ENCODE measurements around the gene MYRIP.

The MYRIP gene

GRCh38 chr3:39779511-39780230 is 29.7 kb upstream of the MYRIP start:
- TF ChIP-seq, protein P1, sequence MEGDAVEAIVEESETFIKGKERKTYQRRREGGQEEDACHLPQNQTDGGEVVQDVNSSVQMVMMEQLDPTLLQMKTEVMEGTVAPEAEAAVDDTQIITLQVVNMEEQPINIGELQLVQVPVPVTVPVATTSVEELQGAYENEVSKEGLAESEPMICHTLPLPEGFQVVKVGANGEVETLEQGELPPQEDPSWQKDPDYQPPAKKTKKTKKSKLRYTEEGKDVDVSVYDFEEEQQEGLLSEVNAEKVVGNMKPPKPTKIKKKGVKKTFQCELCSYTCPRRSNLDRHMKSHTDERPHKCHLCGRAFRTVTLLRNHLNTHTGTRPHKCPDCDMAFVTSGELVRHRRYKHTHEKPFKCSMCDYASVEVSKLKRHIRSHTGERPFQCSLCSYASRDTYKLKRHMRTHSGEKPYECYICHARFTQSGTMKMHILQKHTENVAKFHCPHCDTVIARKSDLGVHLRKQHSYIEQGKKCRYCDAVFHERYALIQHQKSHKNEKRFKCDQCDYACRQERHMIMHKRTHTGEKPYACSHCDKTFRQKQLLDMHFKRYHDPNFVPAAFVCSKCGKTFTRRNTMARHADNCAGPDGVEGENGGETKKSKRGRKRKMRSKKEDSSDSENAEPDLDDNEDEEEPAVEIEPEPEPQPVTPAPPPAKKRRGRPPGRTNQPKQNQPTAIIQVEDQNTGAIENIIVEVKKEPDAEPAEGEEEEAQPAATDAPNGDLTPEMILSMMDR (IDR thresholded peaks at IDR 0.05; ENCODE audit: low read depth, low read length), result no peak
- DNase-seq (ENCODE audit: extremely low read depth, low read depth), result no peak

DNA sequence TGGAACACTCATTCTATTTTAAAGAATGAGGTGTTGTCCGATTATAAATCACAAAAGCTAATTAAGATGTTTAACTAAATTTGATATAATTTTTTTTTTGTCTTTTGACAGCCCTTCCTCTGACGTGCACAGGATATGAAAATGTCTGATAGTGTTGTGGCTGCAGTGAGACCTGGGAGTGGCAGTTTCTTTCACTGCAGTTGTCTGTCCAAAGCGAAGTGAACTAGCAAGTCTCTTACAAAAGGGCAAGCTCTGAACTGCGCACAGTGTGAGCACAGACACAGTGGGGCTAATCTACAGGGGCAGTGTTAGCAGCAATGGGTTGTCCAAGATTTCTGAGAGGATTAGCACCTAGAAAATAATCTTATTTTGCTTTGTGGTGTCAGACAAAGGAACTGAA is 29.1 kb upstream of the MYRIP start:
- TF ChIP-seq, protein P1 (IDR thresholded peaks at IDR 0.05; ENCODE audit: low read depth, low read length), result no peak
- DNase-seq (ENCODE audit: extremely low read depth, low read depth), result no peak

GRCh38 chr3:39781025-39781424 is 28.4 kb upstream of the MYRIP start:
- TF ChIP-seq, protein P1 (IDR thresholded peaks at IDR 0.05; ENCODE audit: low read depth, low read length), result no peak
- no peak for DNase-seq (ENCODE audit: extremely low read depth, low read depth)

DNA sequence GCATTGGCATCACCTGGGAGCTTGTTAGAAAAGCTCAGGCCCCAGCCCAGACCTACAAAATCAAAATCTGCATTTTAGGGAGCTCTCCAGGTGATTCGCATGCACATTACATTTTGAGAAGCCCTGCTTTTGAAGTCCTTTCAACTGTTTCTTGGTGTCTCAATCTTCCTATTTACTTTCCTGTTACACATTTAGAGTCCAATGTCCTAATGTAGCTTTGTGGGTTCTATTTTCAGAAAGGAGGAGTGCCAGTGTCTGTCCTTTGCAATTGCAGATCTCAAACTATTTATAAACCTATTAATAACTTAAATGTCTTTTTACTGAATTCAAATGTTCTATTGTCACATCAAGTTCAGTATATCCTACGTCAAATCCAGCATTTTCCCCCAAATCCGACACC is 27.8 kb upstream of the MYRIP start:
- TF ChIP-seq, protein P1 (IDR thresholded peaks at IDR 0.05; ENCODE audit: low read depth, low read length), result no peak

DNA sequence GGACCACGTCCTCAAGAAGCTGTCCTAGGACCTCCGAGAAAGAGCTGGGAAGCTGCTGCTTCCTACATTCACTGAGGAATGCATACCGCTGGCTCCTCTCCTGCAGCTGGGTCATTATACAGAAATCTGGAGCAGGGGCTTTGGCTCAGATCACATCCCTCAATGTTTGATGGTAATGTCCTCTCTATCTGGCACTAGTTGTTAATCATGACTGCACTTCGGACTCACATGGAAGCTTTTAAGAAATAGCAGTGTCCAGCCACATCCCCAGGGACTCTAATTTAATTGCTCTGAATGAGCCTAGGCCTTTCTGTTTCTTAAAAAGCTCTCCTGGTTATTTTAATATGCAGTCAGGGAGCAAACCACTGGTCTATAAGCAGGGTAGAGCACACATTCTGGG is 25.7 kb upstream of the MYRIP start:
- DNase-seq (ENCODE audit: extremely low read depth, low read depth), result no peak
- TF ChIP-seq, protein P1 (IDR thresholded peaks at IDR 0.05; ENCODE audit: low read depth, low read length), result no peak

More for the DNA sequence above, 27.8 kb upstream of the MYRIP start:
- DNase-seq (ENCODE audit: extremely low read depth, low read depth), result no peak

DNA sequence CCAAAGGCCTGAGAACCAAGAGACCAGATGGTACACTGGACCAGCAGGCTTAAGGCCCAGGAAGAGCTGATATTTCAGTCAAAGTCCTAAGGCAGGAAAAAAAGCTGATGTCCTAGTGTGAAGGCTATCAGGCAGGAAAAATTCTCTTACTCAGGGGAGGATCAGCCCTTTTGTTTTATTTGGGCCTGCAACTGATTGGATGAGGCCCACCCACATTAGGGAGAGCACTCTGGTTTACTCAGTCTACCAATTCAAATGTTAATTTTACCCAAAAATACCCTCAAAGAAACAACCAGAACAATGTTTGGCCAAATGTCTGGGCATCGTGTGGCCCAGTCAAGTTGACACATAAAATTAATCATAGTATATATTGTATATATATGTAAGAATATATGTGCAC is 24.5 kb upstream of the MYRIP start:
- no peak for DNase-seq (ENCODE audit: extremely low read depth, low read depth)
- TF ChIP-seq, protein P1 (IDR thresholded peaks at IDR 0.05; ENCODE audit: low read depth, low read length), result no peak

GRCh38 chr3:39788128-39788883 is 21.1 kb upstream of the MYRIP start:
- TF ChIP-seq, protein P1 (IDR thresholded peaks at IDR 0.05; ENCODE audit: low read depth, low read length), result no peak
- DNase-seq (ENCODE audit: extremely low read depth, low read depth), result no peak
